ENCODE data around the gene CDC25B.

DNA sequence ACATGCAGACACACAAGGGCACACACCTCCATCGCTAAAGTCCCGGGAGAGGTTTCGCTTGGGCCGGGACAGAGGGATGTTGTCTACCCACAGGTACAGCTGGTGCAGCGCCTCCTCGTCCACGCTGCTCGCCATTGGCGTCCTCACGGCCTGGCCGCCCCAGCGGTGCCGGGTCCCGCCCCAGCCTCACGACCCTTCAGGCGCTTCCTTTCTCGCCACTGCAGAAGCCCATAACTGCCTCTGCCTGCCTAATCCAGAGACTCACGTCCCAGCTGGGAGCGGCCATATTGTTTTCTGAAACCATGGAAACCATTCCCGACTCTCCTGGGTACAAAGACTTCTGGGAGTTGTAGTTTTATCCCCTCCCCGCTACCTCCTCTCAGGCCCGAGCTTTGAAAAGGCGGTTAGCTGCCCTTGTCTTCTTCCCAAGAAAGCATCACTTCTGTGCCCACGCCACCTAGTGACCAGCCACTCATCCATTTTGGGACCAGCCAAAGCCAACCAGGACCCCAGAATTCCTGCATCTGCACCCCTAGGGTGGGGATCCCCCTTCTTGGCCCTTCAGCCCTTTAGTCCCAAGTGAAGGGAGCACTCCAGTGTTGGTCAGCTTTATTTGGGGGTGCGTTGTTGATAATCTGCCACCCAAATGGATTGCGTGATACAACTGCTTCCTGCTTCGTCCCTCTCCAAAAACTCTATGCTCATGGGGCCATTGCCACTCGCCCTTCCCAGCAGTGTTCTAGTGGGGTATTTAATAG lies 14.8 kb upstream of the CDC25B start, which contains the start of gene SPEF1:
- TF ChIP-seq, protein P1, sequence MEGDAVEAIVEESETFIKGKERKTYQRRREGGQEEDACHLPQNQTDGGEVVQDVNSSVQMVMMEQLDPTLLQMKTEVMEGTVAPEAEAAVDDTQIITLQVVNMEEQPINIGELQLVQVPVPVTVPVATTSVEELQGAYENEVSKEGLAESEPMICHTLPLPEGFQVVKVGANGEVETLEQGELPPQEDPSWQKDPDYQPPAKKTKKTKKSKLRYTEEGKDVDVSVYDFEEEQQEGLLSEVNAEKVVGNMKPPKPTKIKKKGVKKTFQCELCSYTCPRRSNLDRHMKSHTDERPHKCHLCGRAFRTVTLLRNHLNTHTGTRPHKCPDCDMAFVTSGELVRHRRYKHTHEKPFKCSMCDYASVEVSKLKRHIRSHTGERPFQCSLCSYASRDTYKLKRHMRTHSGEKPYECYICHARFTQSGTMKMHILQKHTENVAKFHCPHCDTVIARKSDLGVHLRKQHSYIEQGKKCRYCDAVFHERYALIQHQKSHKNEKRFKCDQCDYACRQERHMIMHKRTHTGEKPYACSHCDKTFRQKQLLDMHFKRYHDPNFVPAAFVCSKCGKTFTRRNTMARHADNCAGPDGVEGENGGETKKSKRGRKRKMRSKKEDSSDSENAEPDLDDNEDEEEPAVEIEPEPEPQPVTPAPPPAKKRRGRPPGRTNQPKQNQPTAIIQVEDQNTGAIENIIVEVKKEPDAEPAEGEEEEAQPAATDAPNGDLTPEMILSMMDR (IDR thresholded peaks at IDR 0.05) = peak; percentile 37 to 70 (median 49)
- TF ChIP-seq POLR2A (IDR thresholded peaks at IDR 0.05) = peak in 1 of 2 donors; percentile 14
